ENCODE data around the gene GPX4.

DNA sequence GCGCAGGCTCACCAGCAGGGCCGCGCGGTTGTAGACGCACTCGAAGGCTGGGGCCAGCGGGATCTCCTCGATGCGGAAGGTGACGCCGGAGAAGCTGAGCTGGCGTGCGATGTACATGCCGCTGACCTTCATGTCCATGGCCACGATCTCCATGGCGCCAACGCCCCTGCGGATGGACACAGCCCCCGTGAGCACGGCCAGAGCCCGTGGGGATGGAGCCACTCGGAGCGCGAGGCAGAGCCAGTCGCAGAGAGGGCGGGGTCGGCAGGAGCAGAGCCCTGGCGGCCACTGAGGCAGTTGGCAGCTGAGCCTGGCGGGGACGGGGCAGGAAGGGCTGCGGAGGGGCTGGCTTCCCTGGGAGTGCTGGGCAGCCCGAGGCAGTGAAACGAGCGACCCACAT is 15.2 kb downstream of the GPX4 start:
- TF ChIP-seq, protein P1, sequence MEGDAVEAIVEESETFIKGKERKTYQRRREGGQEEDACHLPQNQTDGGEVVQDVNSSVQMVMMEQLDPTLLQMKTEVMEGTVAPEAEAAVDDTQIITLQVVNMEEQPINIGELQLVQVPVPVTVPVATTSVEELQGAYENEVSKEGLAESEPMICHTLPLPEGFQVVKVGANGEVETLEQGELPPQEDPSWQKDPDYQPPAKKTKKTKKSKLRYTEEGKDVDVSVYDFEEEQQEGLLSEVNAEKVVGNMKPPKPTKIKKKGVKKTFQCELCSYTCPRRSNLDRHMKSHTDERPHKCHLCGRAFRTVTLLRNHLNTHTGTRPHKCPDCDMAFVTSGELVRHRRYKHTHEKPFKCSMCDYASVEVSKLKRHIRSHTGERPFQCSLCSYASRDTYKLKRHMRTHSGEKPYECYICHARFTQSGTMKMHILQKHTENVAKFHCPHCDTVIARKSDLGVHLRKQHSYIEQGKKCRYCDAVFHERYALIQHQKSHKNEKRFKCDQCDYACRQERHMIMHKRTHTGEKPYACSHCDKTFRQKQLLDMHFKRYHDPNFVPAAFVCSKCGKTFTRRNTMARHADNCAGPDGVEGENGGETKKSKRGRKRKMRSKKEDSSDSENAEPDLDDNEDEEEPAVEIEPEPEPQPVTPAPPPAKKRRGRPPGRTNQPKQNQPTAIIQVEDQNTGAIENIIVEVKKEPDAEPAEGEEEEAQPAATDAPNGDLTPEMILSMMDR (IDR thresholded peaks at IDR 0.05) = no peak
- no peak for TF ChIP-seq EP300 (IDR thresholded peaks at IDR 0.05)
